ENCODE data around the gene TMEM132D.

TMEM132D gene

GRCh38 chr12:129119537-129119936 is 784.3 kb downstream of the TMEM132D start:
- no peak for DNase-seq (ENCODE audit: low read depth in 2 of 2, low spot score in 1 of 2)

GRCh38 chr12:129115558-129115957 is 788.3 kb downstream of the TMEM132D start:
- no peak for DNase-seq (ENCODE audit: low read depth in 2 of 2, low spot score in 1 of 2)

DNA sequence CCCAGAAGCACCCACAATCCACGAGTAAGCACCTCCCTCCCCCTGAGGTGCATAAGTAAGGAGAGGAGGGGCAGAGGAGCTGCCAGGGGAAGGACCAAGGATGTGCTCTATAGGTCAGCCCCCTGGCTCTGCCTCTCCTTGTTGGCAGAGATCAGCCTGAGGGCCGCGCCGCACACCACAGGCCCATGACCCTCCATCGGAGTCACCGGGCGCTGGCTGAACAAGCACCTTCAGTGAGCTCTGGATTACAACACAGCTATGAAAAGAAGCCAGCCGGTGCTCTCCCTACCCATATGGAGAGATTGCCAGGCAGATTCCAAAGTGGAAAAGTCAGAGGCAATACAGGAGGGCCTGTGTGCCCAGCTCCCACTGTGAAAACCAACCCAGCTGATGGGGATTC is 793.2 kb downstream of the TMEM132D start:
- no peak for DNase-seq (ENCODE audit: low read depth in 2 of 2, low spot score in 1 of 2)

DNA sequence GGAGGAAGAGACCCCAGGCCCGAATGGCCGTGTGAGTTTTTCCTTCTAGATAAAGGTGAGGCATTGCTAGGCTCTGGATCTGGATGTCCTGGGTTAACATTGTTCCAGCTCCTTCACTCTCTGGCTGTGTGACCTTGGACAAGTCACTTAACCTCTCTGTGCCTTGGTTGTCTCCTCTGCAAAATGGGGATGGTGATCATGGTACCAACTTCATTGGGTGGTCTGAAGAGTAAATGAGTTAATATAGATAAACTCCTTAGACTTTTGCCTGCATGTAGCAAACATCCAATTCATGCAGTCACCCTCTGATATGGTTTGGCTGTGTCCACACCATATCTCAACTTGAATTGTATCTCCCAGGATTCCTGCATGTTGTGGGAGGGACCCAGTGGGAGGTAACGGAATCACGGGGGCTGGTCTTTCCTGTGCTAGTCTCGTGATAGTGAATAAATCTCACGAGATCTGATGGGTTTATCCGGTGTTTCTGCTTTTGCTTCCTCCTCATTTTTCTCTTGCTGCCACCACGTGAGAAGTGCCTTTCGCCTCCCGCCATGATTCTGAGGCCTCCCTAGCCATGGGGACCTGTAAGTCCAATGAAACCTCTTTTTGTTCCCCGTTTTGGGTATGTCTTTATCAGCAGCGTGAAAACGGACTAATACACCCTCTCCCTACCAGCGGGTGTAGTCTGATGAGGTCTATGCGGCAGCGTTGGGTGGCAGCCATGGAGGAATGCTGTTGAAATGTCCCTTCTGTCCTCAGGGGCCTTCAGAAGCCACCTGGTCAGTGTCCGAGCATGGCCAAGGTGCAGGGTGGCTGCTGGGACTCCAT is 794.4 kb downstream of the TMEM132D start:
- no peak for DNase-seq (ENCODE audit: low read depth in 2 of 2, low spot score in 1 of 2)

DNA sequence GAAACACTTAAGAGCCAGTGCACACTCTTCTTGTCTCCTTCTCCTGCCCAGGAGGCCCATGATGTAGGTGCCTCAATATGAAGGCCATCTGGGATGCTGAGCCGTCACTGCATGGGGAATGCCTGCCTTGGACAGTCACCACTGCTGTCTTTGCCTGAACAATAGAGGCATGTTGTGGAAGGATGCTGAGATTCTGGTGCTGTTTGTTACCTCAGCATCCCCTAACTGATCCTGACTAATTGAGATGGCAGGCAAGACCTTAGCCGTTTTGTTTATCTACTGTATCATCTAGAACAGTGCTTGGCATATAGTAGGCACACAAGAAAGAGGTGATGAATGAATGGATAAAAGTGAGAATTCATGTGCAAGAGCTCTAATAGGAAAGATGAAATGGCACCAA is 797.1 kb downstream of the TMEM132D start:
- DNase-seq (ENCODE audit: low read depth in 2 of 2, low spot score in 1 of 2) = no peak

DNA sequence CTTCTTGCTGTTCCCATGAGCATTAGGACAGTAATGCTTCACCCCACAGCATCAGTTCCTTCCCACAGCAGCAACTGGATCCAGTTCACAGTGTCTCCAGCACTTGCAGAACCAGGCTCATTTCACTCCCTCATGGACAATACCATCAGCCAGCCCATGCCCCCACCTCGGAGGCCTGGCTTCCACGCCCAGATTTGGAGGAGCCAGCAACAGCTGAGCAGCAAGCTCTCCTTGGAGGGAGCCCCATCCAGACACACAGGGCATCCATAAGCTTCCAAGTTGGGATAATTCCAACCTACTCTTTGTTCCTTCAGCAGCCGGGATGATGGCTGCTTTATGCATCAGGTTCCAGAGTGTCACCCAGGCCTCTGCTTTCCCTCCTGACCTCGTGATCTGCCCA is 800.6 kb downstream of the TMEM132D start:
- no peak for DNase-seq (ENCODE audit: low read depth in 2 of 2, low spot score in 1 of 2)

GRCh38 chr12:129102233-129102632 is 801.6 kb downstream of the TMEM132D start:
- DNase-seq (ENCODE audit: low read depth in 2 of 2, low spot score in 1 of 2) = no peak

DNA sequence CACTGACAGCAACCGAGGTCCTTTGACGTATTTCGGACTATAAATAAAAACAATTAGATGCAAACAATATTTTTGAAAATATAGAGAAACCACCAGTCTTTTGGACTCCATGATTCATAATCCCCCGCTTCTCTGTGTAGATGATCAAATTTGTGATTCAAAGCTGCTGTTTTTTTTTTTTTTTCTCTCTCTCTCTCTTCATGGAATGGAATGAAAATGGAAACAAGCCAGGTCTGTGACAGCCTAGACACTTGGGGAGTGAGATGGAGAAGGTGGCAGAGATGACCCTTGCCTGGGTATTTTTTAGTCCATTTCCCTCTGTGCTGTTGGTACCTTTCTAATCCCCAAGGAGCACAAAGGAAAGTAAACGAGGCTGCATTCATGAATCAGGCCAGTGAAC is 802.0 kb downstream of the TMEM132D start:
- DNase-seq (ENCODE audit: low read depth in 2 of 2, low spot score in 1 of 2) = no peak

DNA sequence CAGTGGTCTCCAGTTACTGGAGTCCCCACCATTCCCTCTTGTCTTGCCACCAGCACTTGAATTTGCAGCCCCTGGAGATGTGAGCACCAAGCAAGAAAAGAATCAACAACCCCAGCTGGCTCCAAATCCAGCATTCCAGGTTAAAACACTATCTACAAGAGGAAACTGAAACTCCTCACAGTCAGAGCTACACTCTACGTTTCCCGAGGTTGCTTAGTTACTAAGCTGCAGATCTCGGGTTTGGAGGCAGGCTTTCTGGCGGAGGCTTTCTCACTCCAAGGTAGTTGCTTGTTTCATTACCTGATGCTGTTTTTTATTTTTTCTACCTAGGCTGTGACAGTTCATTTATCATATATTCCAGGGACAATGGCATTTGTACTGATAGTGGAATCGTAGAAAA is 802.4 kb downstream of the TMEM132D start:
- no peak for DNase-seq (ENCODE audit: low read depth in 2 of 2, low spot score in 1 of 2)

GRCh38 chr12:129097451-129097850 is 806.4 kb downstream of the TMEM132D start:
- DNase-seq (ENCODE audit: low read depth in 2 of 2, low spot score in 1 of 2) = no peak

DNA sequence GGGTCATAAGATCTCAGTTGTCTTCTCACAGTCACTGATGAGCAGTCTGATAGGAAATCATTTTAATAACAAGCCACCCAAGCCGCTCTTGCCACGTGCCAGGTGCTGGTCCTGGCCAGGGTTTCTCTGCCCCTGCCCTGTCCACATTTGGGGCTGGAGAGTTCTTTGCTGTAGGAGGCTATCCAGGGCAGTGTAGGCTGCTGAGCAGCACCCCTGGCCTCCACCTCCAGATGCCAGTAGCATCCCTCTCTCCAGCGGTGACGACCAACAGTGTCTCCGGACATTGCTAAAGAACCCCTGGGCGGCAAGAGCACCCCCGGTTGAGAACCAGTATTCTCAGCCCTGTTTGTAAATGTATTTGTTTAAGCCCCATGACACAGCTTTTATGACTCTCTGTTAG is 806.9 kb downstream of the TMEM132D start:
- no peak for DNase-seq (ENCODE audit: low read depth in 2 of 2, low spot score in 1 of 2)

DNA sequence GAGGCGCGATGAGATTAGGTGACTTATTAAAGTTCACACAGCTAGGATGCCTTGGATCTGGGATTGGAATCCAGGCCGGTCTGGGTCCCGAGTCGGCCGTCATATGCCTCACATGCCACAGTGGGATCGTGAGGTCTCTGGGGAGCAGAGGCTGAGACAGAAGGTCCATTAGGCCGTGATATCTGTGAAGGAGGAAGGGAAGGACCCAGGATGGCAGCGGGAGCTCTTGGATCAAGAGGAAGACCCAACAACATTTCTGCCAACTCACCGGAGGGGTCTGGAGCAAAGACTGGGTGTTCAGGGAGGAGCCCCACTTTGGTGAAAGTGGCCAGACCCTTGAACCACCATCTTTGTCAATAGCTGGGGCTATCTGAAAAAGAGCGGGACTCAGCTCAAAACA is 807.6 kb downstream of the TMEM132D start:
- DNase-seq (ENCODE audit: low read depth in 2 of 2, low spot score in 1 of 2) = no peak

DNA sequence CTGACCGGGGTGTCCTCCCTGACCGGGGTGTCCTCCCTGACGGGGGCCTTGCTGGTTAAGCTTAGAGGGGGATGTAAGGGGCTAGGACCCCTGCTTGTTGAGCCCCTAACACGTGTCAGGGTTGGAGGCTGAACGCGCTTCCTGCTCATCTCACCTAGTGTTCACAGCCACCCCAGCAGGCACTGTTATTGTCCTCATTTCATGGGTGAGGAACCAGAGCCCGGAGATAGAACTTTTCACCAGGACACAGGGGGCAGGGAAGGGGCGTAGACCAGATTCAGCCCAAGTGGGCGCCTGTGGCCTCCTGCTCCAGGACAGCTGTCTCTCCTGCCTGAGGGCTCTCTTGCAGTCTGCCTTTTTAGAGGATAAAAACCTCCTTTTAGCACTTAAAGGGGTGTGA is 814.2 kb downstream of the TMEM132D start:
- DNase-seq (ENCODE audit: low read depth in 2 of 2, low spot score in 1 of 2) = no peak

GRCh38 chr12:129084875-129085826 is 818.7 kb downstream of the TMEM132D start:
- no peak for DNase-seq (ENCODE audit: low read depth in 2 of 2, low spot score in 1 of 2)

DNA sequence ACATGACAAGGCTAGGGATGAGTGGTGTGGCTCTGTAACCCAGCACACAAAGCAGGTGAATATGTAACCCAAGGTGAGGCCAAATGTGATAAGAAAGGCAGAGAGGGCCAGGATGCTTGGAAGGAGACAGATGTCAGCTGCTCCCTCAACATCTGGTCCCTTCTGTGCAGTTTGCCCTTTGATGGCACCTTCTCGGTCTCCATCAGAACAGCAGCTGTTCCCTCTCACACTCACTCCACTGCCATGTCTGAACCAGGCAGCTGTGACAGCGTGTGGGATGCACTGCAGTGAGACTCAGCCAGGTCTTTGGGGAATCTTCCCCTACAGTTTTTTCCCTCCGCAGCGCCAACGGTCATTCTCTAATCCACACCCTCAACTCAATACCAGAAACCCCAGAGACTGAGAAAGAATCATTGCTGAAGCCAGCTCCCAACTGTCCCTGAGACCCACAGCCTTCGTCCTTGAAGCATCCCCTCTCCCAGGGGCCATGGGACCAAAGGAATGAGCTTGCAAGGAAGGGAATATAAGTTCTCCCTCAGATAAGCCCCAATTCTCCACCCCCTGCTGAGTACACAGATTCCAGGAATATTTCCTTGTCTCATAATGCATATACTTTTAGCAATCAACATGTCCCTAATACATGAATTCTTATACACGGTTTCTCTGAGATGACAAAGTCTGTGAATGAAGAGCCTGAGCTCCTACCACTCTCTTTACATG is 820.5 kb downstream of the TMEM132D start:
- no peak for DNase-seq (ENCODE audit: low read depth in 2 of 2, low spot score in 1 of 2)

DNA sequence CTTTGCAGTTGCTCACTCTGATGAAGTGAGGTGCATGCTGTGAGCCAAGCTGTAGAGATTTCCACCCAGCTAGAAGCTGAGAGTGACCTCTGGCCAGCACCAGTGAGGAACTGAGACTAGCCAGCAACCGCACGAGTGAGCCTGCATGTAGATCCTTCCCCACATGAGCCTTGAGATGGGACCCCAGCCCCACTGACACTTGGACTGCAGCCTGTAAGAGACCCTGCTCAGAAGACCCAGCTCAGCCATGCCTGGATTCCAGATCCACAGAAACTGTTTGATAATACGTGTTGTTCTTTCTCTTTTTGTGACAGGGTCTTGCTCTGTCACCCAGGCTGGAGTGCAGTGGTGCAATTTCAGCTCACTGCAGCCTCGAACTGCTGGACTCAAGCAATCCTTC is 821.4 kb downstream of the TMEM132D start:
- DNase-seq (ENCODE audit: low read depth in 2 of 2, low spot score in 1 of 2) = no peak

- DNase-seq (ENCODE audit: low read depth in 2 of 2, low spot score in 1 of 2) = no peak
Observed at GRCh38 chr12:129081755-129082250, 822.0 kb downstream of the TMEM132D start.

- DNase-seq (ENCODE audit: low read depth in 2 of 2, low spot score in 1 of 2) = no peak
Observed at GRCh38 chr12:129080821-129081220, 823.0 kb downstream of the TMEM132D start.

GRCh38 chr12:129080391-129080790 is 823.4 kb downstream of the TMEM132D start:
- DNase-seq (ENCODE audit: low read depth in 2 of 2, low spot score in 1 of 2) = no peak

- DNase-seq (ENCODE audit: low read depth in 2 of 2, low spot score in 1 of 2) = no peak
Observed at GRCh38 chr12:129079719-129080118, 824.1 kb downstream of the TMEM132D start.
